Stimulated activated naive CD8-positive, alpha-beta T cell treated with anti-CD3 and anti-CD28 coated beads, Interleukin-15, amount 100 ng/mL, for 72 hours (primary cell): ENCODE data around the gene NHLH1.
A peak's percentile ranks its signal among the peaks of the same experiment; 100 is the strongest.
"Not testable (repeated sequence)": the region's sequence is repeated elsewhere in the genome, so short reads cannot be mapped to it uniquely, and the experiment has no call there.

ENCODE experiments used
- ATAC-seq: fragments of 150-1000 bp; cut with Tn5 transposase; 2 replicates; pipeline ENCODE4 v1.10.0; 2021; ENCODE audit warnings: mild to moderate bottlenecking, moderate library complexity
- DNase-seq, 2 donors: peaks; one replicate each; pipeline ENCODE4 v3.0.0; 2021 to 2022
- H3K27ac Mint-ChIP-seq, 2 donors: one replicate each; pipeline ENCODE4 v1.8.0; 2022; ENCODE audit warnings: mild to moderate bottlenecking in 2 of 2, mixed read lengths in 2 of 2, moderate library complexity in 2 of 2
- H3K27me3 Mint-ChIP-seq: one replicate; pipeline ENCODE4 v1.8.0; 2022; ENCODE audit warnings: mixed read lengths
- H3K4me1 Mint-ChIP-seq: one replicate; pipeline ENCODE4 v1.8.0; 2022; ENCODE audit warnings: mild to moderate bottlenecking, mixed read lengths
- H3K4me3 Mint-ChIP-seq, 2 donors: one replicate each; pipeline ENCODE4 v1.8.0; 2022; ENCODE audit warnings: mild to moderate bottlenecking in 2 of 2, mixed read lengths in 2 of 2, moderate library complexity in 1 of 2
- H3K9me3 Mint-ChIP-seq, 2 donors: one replicate each; pipeline ENCODE4 v1.8.0; 2022; ENCODE audit warnings: mixed read lengths in 2 of 2

Gene NHLH1

DNA sequence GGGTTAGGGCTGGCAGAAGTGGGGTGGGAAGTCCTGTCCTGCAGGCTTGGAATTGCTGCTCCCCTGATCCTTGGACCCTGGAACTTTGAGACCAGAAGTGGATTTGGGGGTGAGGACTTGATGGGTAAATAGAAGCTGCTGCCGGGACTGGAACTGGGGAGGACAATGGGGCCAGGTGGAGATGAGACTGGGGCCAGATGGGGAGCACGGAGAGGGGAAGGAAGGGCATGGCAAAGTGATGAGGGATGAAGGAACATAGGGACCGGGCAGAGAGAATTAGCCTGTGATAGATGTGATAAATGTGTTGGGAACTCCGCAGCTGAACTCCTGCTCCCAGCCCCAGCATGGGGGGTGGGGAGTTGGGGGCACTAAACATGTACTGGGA, 637 bp downstream of the NHLH1 start:
- no peak overlapping the region for H3K4me3 Mint-ChIP-seq
- DNase-seq = no peak
- no peaks in the 10 kb centered on the region for H3K27me3 Mint-ChIP-seq
- H3K4me1 Mint-ChIP-seq = peaks cover 3% of the 10 kb centered on the region
- no peak overlapping the region for H3K27ac Mint-ChIP-seq
- no peaks in the 10 kb centered on the region for H3K9me3 Mint-ChIP-seq
- no peak for ATAC-seq

DNA sequence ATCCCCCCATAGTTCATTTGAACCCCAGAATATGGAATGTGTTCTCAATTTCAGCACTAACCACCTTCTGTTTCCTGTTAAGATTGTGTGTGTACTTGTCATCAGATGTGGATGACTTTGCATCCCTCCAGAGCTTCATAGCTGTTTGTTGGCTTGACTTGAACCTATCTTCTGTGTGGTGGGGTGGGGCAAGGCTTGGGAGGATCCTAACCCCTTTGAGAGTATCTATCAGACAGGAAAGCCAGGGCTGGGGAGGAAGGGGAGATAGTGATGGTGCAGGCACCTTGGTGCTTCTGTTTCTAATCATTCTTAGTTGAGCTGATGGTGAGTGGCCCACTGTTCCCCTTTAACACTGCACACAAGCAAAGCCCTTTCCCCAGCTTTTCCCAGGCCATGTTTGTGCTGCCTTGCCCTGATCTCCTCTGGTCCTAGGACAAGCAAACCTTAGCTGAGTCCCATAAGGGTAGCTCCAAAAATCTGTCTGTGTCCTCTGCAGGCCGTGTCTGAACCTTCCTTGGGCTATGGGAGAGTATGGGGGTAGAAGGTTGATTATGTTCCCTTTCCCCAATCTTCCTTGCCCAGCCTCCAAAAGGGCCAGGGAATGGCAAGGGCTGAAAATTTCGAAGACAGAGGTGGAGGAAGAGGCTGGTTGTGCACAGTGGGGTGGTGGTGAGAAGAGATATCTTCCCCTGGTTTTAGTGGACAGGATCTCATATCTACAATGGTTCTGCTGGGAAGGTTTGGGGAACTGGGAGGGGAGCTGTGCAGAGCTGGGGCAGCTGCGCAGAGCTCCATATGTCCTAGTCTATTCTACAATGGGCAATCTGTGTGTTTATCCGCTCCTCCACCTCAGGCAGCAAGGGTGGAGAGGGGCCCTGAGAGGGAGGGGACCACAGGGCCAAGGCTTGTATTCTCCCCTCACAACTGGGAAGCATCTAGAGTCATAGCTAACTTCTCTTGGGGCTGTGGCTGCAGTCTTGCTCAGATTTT, 1.4 kb downstream of the NHLH1 start:
- no peaks in the 10 kb centered on the region for H3K27me3 Mint-ChIP-seq
- H3K9me3 Mint-ChIP-seq = no peaks in the 10 kb centered on the region
- ATAC-seq (no peak), DNase-seq (no peak)
- H3K27ac Mint-ChIP-seq = no peak overlapping the region
- no peaks in the 10 kb centered on the region for H3K4me1 Mint-ChIP-seq
- H3K4me3 Mint-ChIP-seq = no peak overlapping the region

DNA sequence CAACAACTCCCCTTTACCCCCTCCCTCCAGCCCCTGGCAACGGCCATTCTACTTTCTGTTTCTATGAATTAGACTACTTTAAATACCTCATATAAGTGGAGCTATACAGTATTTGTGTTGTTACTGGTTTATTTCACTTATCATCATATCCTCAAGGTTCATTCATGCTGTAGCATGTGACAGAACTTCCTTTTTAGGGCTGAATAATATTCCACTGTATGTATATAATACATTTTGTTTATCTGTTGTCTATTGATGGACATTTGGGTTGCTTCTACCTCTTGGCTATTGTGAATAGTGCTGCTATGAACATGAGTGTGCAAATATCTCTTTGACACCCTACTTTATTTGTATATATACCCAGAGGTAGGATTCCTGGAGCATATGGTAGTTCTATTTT, 2.2 kb downstream of the NHLH1 start:
- H3K4me3 Mint-ChIP-seq = no peak overlapping the region
- no peaks in the 10 kb centered on the region for H3K9me3 Mint-ChIP-seq
- H3K27ac Mint-ChIP-seq = no peak overlapping the region
- no peak for ATAC-seq
- H3K4me1 Mint-ChIP-seq = no peaks in the 10 kb centered on the region
- no peak for DNase-seq
- H3K27me3 Mint-ChIP-seq = no peaks in the 10 kb centered on the region

DNA sequence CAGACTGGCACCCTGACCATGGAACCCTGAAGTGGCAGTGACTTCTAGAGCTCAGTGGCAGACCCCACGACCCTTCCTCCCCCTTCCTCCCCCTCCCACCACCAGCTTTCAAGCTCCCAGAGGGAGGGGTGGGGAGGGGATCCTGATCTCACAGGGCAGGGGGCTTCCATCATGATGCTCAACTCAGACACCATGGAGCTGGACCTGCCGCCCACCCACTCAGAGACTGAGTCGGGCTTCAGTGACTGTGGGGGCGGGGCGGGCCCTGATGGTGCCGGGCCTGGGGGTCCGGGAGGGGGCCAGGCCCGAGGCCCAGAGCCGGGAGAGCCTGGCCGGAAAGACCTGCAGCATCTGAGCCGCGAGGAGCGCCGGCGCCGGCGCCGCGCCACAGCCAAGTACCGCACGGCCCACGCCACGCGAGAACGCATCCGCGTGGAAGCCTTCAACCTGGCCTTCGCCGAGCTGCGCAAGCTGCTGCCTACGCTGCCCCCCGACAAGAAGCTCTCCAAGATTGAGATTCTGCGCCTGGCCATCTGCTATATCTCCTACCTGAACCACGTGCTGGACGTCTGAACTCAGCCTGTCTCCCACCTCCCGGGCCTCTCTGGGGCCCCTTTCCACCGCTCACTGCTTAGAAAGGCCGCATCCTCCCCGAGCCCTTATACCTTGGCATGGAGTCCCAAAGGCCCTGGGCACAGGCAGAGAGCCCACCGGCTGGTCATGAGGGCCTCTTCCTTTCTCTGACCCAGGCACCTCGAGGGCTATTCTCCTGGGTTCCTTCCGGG, 3.9 kb downstream of the NHLH1 start:
- no peaks in the 10 kb centered on the region for H3K9me3 Mint-ChIP-seq
- no peak for DNase-seq
- no peak for ATAC-seq
- H3K4me3 Mint-ChIP-seq = no peak overlapping the region
- no peaks in the 10 kb centered on the region for H3K27me3 Mint-ChIP-seq
- H3K27ac Mint-ChIP-seq = no peak overlapping the region
- H3K4me1 Mint-ChIP-seq = peaks cover 4% of the 10 kb centered on the region

DNA sequence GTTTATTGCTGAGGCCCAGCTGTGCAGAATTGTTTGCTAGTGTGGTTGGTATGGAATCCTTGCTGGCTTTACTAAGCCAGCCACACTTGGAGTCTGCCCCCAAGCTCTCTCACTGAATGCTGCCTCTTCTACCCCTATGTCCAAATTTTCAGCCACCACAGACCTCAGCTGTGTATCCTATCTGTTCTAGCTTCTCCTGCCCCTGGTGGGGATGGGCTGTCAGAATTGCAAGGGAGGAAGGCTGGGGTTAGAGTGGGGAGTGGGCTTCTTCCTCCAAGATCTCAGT, 4.4 kb downstream of the NHLH1 start:
- Mint-ChIP-seq H3K27me3 (no peaks in the 10 kb centered on the region), H3K27ac (no peak overlapping the region), H3K9me3 (no peaks in the 10 kb centered on the region), H3K4me3 (no peak overlapping the region), H3K4me1 (peaks cover 10% of the 10 kb centered on the region)
- no peak for ATAC-seq
- no peak for DNase-seq

DNA sequence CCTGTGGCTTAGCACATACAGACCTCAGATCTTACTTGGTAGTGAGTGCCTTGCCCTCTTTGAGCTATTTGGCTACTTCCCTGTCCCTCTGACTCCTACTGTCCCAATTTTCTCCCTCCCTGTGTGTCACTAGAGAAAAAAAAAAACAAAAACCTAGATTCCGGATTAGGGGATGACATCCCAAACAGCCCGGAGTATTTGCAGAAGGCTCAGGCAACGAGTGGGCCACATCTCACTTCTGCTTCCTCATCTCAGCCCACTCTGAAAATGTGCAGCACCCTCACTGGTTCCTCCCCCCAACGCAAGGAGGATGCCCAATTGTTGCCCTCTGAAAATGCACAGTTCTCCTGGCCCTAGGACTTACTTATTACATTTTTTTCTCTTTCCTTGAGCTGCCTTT, 4.9 kb downstream of the NHLH1 start:
- DNase-seq = no peak
- no peak overlapping the region for H3K4me3 Mint-ChIP-seq
- no peak for ATAC-seq
- H3K27ac Mint-ChIP-seq = no peak overlapping the region
- peaks cover 13% of the 10 kb centered on the region for H3K4me1 Mint-ChIP-seq
- no peaks in the 10 kb centered on the region for H3K27me3 Mint-ChIP-seq
- H3K9me3 Mint-ChIP-seq = no peaks in the 10 kb centered on the region

DNA sequence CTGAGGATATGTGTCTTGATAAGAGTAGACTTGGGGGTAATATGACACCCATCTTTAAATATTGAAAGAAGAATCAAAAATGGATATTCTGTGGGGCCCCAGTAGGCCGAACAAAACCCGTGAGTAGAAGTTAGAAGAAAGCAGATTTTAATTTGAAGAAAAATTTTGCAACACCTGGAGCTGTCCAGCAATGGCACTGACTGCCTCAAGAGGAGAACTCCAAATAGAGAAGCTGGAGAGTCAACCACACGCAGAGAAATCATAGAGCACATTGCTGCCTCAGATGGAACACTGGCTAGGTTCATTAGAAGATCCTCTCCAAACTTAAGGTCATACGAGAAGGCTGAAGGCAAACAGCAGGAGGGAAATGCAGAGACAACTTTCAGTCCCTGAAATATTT, 6.8 kb downstream of the NHLH1 start:
- H3K4me1 Mint-ChIP-seq = peaks cover 13% of the 10 kb centered on the region
- DNase-seq (no peak), ATAC-seq (no peak)
- H3K27ac Mint-ChIP-seq = no peak overlapping the region
- H3K9me3 Mint-ChIP-seq = no peaks in the 10 kb centered on the region
- H3K27me3 Mint-ChIP-seq = no peaks in the 10 kb centered on the region
- no peak overlapping the region for H3K4me3 Mint-ChIP-seq

DNA sequence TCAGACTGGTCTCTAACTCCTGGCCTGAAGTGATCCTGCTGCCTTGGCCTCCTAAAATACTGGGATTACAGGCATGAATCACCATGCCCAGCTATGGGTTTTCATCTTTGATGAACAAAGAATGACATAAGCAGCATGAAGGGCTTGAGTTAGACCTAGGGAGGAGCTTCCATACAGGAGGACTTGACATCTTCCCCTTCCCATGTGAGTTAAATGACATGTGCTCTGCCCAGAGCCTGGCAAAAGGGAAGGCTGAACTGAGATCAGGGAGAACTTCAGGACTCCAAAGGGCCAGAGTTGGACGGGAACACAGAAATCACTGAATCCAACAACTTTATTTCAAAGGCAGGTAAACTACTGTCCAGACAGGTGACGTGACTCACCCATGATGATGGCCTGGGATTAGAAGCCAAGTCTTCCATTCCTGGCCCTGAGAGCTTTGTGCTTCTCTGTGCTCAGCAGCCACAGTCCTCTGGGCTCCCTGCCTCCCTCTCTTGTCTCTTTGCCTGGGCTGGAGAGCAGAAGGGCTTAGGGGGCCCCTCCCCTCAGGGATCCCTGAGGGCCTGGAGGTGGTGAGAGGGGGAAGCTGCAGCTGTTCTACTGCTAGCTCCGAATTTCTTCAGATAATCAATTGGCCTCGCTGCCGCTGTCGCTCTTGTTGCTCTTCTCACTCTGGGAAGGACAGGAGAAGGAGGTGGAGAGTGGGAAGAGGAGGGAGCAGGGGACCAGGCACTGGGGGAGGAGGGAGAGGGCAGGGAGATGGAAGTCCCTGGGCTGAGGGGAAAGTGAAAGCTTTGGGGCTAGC, 7.6 kb downstream of the NHLH1 start:
- ATAC-seq (no peak), DNase-seq (no peak)
- Mint-ChIP-seq H3K4me3 (no peak overlapping the region), H3K4me1 (peaks cover 13% of the 10 kb centered on the region), H3K27ac (peak overlapping the region in 1 of 2 donors; percentile 27), H3K27me3 (no peaks in the 10 kb centered on the region), H3K9me3 (no peaks in the 10 kb centered on the region)

DNA sequence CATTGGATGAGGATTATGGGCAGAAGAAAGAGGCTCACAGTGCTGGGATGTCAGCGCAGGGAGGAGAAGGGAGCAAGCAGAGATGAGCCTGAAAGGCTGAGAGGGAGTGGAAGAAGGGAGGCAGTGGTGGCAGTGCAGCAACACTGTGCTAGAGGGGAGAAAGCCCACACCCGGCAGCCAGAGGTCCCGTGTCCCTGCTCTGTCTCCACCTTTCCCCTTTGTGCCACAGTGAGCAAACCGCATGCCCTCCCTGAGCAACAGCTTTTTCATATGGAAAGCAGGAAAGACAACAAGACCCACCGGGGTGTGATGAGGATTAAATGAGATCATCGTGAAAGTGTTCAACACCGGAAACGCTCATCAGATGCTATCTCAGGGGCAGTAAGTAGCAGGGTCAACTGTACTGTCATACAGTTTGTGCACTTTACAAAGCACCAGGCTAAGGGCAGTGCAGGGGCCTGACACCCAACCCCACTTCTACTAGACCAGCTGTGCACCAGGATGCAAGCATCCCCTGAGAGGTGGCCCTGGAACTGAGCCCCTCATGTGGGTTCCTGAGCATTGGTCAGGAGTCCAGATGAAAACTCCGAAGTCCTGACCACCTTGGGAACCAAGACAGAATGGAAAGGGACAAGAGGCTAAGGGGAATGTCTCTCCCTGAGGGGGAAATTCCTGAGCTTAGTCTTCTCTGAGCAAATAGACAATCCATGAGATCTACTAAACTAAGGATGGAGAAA, 9.1 kb downstream of the NHLH1 start:
- Mint-ChIP-seq H3K9me3 (no peaks in the 10 kb centered on the region), H3K27me3 (no peaks in the 10 kb centered on the region), H3K4me3 (peak overlapping the region in 1 of 2 donors; percentile 48), H3K27ac (peak overlapping the region in 1 of 2 donors; percentile 76), H3K4me1 (peaks cover 13% of the 10 kb centered on the region)
- peak; percentile 76 for ATAC-seq
- DNase-seq = no peak

DNA sequence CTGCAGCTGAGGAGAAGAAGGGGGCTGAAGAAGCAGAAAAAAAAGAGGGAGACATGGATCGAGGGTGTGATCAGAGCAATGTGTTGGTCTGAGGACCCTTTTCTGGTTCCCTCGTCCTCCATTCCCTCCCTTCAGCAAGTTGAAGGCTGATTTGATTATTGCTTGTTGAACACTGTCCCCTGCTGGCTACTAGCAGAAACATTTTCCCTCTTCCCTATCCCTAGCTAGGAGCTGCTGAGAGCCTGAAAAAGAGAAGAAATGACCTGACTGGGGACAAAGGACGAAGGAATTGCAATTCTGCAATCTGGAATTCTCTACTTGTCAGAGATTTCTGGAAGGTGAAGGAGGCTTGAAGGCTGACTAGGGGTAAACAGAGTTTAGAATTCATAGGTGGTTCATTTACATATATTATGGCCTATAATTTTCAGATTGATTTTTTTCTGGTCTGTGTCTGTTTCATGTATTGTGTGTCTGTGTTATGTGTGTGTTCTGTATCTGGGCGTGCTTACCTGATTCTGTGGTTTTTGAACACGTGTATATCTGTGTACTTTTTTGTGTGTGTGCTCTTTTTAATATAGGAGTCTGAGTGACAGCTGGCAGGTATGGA, 9.8 kb downstream of the NHLH1 start:
- H3K27me3 Mint-ChIP-seq = no peaks in the 10 kb centered on the region
- DNase-seq = peak; percentile 41 to 48
- no peak overlapping the region for H3K4me3 Mint-ChIP-seq
- H3K4me1 Mint-ChIP-seq = peaks cover 13% of the 10 kb centered on the region
- peak overlapping the region in 1 of 2 donors; percentile 76 for H3K27ac Mint-ChIP-seq
- peak; percentile 82 for ATAC-seq
- H3K9me3 Mint-ChIP-seq = no peaks in the 10 kb centered on the region

DNA sequence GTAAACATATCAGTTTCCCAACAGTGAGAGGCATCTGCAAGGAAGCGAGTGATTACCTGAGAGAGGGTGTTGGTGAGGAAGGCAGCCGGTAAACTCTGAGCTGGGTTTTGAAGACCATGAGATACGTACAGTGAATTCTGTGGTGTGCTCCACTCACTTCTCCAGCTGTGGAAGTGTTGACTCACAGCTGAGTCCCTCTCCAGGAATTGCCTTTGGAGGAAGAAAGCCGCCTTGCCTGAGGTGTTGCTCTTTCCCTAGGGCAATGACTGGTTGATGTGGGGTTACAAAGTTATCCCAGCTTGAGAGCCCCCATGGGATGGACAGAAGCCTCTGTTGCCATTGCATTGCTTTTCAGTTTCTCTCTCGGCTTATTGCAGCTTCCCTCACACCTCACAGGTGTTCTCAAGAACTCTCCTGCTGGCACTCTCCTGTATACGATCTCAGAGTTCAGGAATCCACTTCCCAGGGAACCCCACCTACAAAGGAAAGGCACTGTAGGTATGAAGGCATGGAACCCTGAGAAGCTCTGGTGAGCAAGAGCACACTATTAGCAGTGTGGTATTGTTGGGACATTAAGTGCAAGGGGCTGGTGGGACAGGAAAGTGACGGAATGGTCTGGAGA, 10.8 kb downstream of the NHLH1 start:
- DNase-seq = no peak
- H3K4me3 Mint-ChIP-seq = no peak overlapping the region
- no peak overlapping the region for H3K27ac Mint-ChIP-seq
- peaks cover 13% of the 10 kb centered on the region for H3K4me1 Mint-ChIP-seq
- H3K27me3 Mint-ChIP-seq = no peaks in the 10 kb centered on the region
- no peak for ATAC-seq
- H3K9me3 Mint-ChIP-seq = no peaks in the 10 kb centered on the region

DNA sequence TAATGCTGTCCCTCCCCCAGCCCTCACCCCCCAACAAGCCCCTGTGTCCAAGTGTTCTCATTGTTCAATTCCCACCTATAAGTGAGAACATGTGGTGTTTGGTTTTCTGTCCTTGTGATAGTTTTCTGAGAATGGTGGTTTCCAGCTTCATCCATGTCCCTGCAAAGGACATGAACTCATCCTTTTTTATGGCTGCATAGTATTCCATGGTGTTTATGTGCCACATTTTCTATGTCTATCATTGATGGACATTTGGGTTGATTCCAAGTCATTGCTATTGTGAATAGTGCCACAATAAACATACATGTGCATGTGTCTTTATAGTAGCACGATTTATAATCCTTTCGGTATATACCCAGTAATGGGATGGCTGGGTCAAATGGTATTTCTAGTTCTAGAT, 17.9 kb downstream of the NHLH1 start:
- not testable (repeated sequence) for H3K9me3 Mint-ChIP-seq, ATAC-seq, H3K27me3 Mint-ChIP-seq, DNase-seq, H3K4me3 Mint-ChIP-seq, H3K27ac Mint-ChIP-seq, H3K4me1 Mint-ChIP-seq

DNA sequence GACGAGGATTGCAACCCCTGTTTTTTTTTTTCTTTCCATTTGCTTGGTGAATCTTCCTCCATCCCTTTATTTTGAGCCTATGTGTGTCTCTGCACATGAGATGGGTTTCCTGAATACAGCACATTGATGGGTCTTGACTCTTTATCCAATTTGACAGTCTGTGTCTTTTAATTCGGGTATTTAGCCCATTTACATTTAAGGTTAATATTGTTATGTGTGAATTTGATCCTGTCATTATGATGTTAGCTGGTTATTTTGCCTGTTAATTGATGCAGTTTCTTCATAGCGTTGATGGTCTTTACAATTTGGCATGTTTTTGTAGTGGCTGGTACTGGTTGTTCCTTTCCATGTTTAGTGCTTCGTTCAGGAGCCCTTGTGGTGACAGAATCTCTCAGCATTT, 21.5 kb downstream of the NHLH1 start:
- H3K4me1 Mint-ChIP-seq, H3K4me3 Mint-ChIP-seq, H3K9me3 Mint-ChIP-seq, ATAC-seq, H3K27me3 Mint-ChIP-seq, H3K27ac Mint-ChIP-seq, DNase-seq: not testable (repeated sequence)

DNA sequence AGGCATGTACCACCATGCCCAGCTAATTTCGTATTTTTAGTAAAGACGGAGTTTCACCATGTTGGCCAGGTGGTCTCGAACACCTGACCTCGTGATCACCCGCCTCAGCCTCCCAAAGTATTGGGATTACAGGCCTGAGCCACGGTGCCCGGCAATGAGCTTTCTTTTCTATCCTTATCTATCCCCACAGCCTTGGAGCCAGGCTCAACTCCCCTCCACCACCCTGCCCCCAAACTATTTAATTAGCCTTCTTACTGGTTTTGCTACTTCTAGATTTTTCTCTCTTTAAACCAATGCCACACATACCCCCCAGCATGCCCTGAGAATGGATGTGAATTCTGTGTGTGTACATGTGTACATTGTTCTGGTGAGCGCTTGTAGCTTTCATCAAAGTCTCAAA, 27.8 kb downstream of the NHLH1 start:
- Mint-ChIP-seq H3K27ac (no peak overlapping the region), H3K4me3 (no peak overlapping the region), H3K4me1 (no peaks in the 10 kb centered on the region), H3K27me3 (no peaks in the 10 kb centered on the region), H3K9me3 (peaks cover 0 to under 1% of the 10 kb centered on the region in 2 donors)
- no peak for DNase-seq
- no peak for ATAC-seq
